ENCODE measurements around the gene PIGH.
A peak's percentile ranks its signal among the peaks of the same experiment; 100 is the strongest.
"Not testable (repeated sequence)": the region's sequence is repeated elsewhere in the genome, so short reads cannot be mapped to it uniquely, and the experiment has no call there.

The PIGH gene

DNA sequence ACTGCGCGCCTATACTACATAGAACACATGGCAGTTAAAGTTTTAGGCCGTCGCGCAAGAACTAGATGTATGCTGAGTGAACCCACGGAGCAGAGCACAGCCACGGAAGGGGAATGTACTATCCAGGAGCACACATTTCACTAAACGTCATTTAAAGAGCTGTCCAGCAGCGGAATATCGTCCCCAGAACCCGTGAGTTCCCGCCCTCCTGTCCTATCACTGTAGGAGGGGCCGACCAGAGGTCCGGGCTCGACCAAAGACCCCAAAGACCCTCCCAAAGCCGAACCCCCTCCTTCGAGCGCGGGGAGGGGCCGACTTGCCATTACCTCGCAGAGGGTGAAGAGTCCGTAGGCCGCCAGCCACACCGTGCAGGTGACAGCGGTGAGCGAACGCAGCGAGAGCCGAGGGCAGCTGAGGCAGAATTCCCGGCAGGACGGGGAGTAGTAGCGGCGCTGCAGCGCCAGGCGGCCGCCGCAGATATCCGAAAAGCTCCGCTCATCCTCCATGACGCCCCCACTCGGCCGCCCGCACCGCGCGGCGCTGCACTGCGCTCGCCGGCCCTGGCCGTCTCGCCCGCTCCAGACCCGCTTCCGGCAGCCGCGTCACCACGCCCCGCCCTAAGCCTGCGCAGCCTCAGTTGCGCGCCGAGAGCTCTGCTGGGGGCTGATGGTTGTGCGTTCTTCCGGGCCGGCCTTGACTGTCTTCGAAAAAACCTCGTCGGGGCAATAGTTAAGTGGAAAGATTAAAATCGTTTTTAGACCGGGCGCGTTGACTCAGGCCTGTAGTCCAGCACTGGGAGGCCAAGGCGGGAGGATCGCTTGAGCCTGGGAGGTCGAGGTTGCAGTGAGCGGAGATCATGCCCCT, at the start of gene PIGH:
TSS of gene PIGH (minus strand) at position 571 of the 864 bp plus-strand sequence. CDS start at position 506, 65 bp downstream.
- DNase-seq, result peak; percentile 87

DNA sequence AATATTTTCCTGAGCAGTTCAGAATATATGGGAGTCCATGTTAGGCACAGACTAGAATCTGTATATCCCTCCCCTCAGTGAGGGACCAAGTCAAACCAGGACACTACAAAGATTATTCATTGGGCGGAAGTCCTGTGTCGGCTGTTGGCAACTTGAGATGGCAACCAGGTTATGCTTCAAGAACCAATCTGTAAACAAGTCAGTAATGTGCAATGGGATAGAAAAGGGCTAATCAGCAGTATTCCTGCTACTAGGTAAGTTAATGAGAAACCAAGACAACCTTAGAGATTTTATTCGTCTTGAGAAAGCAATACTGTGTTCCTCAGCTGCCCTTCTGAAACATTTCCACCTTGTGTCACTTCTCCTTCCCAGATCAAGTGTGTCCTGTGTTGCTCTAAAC, 46.1 kb upstream of the PIGH start:
- DNase-seq, result no peak

- no peak for DNase-seq
Observed at GRCh38 chr14:67645414-67645813, 45.3 kb upstream of the PIGH start.

GRCh38 chr14:67644428-67644827, 44.4 kb upstream of the PIGH start:
- DNase-seq, result no peak

GRCh38 chr14:67643713-67644112, 43.6 kb upstream of the PIGH start:
- DNase-seq, result no peak

DNA sequence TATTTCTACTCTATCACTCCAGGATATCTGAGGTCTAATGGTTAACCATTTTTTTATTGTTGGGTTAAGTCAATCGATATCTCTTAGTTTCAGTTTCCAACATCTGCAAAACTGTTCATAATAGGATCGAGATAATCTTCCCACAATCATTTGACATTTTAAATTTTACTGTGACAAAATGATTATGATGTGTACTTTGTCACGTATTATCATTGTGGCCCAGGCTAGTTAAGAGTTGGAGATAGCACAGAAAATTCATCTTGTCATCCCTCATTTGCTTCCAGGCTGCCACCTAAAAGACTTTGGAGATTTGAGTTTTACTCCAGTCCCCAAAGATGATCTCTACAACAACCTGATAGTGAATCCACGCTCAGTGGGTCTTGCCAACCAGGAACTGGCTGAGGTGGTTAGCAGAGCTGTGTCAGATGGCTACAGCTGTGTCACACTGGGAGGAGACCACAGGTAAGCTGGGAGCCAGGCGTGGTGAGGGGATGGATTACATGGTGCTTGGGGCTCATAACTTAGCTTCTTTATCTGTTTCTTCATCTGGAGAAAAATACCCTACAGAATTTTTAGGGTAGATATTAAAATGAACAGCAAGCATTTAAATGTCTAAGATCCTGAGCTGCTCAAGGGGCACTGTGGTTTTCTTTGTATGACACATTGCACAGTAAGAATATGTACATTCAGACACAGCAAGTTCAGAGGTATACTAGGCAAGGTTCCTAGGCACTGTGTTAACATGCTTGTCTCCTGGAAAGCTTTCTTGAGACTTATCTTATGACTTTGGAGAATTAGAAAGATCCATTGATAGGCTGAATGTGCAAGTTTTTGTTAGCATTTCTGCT, 42.1 kb upstream of the PIGH start:
- DNase-seq, result no peak

GRCh38 chr14:67641480-67641879, 41.4 kb upstream of the PIGH start:
- no peak for DNase-seq

DNA sequence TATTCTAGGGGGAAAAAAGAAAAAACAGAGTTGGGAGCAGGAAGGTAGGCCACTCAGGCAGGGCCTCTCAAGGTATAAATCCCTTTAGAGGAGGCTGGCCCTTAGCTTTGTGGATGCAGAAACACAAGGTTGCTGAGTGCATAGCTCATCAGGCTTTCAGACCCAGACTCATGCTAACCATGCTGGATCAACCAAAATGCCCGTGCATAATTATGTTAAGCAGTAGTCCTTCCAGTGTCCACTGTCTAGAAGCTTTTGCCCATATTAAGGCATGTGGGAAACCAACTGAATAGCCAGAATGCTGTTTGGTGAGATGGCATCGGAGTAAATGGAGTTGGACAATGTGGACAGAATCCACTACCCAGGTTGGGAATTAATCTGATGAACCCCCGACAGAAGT, 38.6 kb upstream of the PIGH start:
- DNase-seq, result no peak

- DNase-seq, result no peak
Observed at GRCh38 chr14:67636361-67636919, 36.4 kb upstream of the PIGH start.

GRCh38 chr14:67633451-67634147, 33.5 kb upstream of the PIGH start:
- DNase-seq, result no peak

DNA sequence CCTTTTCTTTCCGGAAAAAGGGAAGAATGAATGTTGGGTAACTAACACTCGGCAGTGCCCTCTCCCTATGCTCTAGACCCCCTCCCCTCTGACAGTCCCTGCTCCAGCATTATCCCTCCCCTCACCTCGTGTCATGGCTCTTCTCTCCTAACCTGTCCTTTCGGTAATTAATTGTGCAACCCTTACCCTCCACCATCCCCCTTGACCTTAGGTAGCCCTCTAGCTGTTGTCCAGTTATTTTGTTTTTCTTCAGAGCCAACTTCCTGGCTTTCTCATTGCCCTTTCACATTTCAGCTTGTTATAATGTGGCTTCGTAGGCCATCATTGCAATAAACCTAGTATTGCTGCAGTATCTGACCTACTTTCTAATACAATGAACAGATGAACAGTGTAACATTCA, 30.9 kb upstream of the PIGH start:
- no peak for DNase-seq

DNA sequence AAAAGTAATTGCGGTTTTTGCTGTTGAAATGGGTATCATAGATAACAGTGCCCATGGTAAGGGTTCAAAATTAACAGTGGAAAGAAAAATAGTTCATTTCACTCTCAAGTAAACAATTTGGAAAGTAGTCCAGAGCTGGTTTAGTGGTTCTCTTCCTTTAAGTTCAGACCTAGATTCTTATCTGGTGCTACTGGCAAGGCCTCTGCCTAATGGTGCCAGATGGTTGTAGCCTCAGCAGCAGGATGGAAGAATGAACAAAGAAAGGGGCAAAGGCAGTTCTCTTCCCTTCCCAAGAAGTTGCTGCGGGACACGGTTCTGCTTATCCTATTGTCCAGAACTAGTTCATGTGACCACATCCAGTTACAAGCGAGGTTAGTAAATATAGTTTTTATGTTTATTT, 30.1 kb upstream of the PIGH start:
- no peak for DNase-seq

- no peak for DNase-seq
Observed at GRCh38 chr14:67627519-67627918, 27.5 kb upstream of the PIGH start.

DNA sequence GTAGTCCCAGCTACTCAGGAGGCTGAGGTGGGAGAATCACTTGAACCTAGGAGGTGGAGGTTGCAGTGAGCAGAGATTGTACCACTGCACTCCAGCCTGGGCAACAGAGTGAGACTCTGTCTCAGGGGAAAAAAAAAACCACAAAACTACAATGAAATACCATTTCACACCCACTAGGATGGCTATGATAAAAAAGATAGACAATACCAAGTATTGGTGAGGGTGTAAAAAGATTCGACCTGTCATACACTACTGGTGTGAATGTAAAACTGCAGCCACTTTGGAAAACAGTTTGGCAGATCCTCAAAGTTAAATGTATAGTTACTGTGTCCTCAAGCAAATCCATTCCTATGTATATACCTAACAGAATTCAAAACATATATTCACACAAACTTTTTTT, 26.1 kb upstream of the PIGH start:
- DNase-seq, result not testable (repeated sequence)

DNA sequence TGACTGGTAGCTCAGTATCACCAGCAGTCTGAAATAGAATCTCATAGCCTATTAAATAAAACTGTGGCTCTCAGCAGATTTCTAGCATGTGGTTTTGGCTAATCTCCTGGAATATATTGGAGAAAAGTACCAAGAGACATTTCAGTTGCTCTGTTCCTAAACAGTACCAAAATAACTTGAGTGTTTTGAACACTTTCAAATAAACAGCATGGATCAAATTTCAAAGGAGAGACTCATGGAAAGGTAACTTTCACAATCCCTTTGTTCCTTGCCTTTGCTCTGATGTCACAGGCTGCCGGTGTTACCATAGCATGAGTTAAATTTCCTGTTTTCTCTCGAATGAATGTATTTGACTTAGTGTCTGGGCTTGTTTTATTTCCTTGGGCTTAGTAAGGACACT, 23.0 kb upstream of the PIGH start:
- DNase-seq, result peak; percentile 8

DNA sequence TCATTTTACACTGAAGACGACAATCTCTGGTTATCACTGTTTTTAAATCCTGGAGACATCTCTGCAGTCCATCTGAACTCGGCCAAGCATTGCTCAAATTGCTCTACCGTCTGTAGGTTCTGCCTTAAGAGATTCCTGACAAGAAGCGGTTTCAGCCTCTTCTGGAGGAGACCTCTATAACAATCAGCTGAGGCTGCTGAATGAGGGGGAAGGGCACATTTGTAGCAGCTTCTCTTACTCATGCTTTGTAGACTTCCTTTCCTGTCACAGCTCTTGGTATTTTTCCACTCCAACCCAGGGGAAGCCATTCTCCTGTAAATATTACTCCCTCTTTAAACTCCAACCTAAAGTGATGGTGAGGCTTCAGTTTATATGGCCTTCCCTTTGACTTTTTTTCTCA, 22.6 kb upstream of the PIGH start:
- DNase-seq, result peak; percentile 82

- no peak for DNase-seq
Observed at GRCh38 chr14:67620217-67620785, 20.2 kb upstream of the PIGH start.

DNA sequence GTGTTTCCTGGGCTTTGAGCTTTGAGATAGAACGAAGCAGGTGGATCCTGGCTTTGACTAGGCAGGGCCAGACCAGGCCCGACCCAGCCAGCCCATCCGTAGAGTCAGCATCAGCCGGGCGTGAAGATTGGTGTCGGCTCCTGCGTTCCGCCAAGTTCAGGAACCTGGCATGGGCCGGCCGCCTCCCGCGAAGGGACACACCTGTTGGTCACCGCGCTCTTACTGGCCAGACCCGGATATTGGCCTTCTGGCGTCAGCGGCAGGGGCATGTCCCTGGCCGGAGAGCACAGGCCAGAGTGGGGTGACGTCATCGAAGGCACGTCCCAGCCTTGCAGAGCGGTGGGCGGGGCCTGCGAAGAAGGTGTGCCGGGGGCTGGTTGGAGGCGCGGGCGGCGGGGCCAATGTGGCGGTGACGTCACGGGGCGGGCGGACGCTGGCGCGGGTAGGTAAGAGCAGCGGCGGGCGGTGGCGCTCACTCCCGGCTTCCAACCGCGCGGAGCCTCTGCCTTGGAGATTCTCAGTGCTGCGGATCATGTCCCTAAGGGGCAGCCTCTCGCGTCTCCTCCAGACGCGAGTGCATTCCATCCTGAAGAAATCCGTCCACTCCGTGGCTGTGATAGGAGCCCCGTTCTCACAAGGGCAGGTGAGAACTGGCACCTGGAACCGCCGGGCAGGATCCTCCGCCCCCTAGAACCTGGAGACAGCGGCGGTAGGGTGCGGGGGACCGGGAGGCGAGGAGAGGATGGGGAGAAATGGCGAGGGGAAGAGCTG, 19.6 kb upstream of the PIGH start, which contains the start of gene ARG2:
TSS of gene ARG2 (plus strand) at position 475 of the 771 bp plus-strand sequence. CDS start at position 533, 58 bp downstream.
- DNase-seq, result peak; percentile 91

GRCh38 chr14:67618617-67619063, 18.6 kb upstream of the PIGH start:
- peak; percentile 74 for DNase-seq

DNA sequence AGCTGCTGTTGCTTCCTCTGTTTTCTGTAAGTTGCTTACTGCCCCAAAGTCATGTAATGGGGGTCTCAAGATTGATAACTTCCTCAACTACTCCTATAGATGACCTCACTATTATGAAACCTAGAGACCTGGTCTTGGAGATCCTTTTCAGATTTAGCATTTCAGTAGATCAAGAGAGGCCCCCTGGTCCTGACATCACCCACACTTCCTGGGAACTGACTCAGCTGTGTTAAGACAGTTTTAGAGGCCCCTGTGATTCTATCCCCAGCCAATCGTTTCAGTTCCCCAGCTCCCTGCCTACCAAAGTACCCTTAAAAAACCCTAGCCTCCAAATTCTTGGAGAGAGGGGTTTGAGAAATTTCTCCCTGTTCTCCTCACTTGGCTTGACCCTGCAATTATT, 10.4 kb upstream of the PIGH start:
- DNase-seq, result no peak

DNA sequence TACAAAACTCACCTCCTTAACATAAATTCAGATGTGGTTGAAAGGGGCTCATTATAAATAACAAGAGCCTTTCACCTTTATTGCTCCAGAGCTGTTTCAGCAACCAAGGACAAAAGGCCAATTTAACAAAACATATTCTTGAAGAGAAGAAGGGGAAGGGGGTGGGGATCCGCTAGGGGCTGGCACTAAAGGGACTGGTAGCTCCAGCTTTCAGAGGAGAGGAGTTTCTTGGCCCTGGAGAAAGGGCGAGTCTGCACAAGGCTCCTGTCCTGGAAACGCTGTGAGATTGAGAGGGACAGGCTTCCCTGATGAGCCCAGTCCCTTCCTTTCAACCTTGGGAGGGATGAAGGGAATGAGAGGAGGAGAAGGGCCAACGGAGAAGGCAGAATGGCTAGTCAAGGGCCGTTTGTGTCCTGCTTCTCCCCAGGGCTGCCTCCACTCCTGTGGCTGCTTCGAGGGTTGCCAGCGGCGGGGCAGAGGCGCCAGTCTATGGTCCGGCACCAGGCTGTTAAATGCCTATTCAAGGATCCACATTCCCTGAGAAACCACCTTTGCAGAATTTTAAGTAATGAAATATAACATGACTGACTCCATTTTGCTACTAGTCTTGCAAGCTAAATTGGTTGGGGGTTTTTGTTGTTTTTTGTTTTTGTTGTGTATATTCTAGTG, 9.7 kb upstream of the PIGH start:
- DNase-seq, result no peak

Measured in HCEC 1CT (cell line).